ENCODE measurements around the gene YIPF3. TPM values are rescaled to one million over a fixed set of nuclear protein-coding genes. Genes with fewer than 3 reads are reported as not detected.

Gene YIPF3
- polyA plus RNA-seq, 1 of the 3 experiments (the other 2 are of a cell fraction), result 219 TPM

- Histone ChIP-seq H3K9me3 (no peaks in the 10 kb centered on the region), H3K9me2 (no peaks in the 10 kb centered on the region), H3K27ac (ENCODE audit: low read depth in 2 of 2, low read length in 1 of 2) (no peak overlapping the region), H3K36me3 (replicated peaks in 1 of 2; ENCODE audit: control insufficient read depth in 1 of 2, insufficient read depth in 2 of 2, low read length in 1 of 2) (no peaks in the 10 kb centered on the region), H3K4me2 (no peak overlapping the region), H3F3A (replicated peaks; ENCODE audit: insufficient read depth) (no peaks in the 10 kb centered on the region), H3K4me1 (ENCODE audit: control insufficient read depth in 1 of 2, insufficient read depth in 2 of 2, low read depth in 1 of 2, low read length in 1 of 2) (no peaks in the 10 kb centered on the region), H2AFZ (ENCODE audit: low read depth) (no peak overlapping the region), H3K4me3 (ENCODE audit: low read depth in 2 of 2, low read length in 1 of 2) (no peak overlapping the region), H3K27me3 (ENCODE audit: insufficient read depth) (peaks cover 3% of the 10 kb centered on the region; the same call in 1 of the 2 replicates), H3K9ac (no peak overlapping the region), H4K20me1 (ENCODE audit: insufficient read depth) (no peaks in the 10 kb centered on the region), H3K79me2 (ENCODE audit: insufficient read depth) (no peaks in the 10 kb centered on the region)
- CTCF ChIA-PET, result interaction anchor here (1.4 to 1.5 kb wide), 2 partner anchors 22 to 39 kb away, joined by 4 to 7 read pairs; no protein-coding TSS in a partner anchor
- no peak for DNase-seq
- POLR2A ChIA-PET, result no interaction called here
- 78% methylated on average over 1 of the region's 4 CpGs for WGBS (ENCODE audit: low lambda C conversion rate)
- no peak for TF ChIP-seq TEAD4 (IDR thresholded peaks at IDR 0.05; ENCODE audit: borderline replicate concordance, insufficient read depth)
- no peak for TF ChIP-seq GABPA (IDR thresholded peaks at IDR 0.05; ENCODE audit: low read depth)
Observed at GRCh38 chr6:43468240-43468639, 48.5 kb downstream of the YIPF3 start.

- no peak for DNase-seq
- no peak overlapping the region for H3K4me3 ChIP-seq (ENCODE audit: low read depth in 2 of 2, low read length in 1 of 2)
- no peaks in the 10 kb centered on the region for H3K36me3 ChIP-seq (replicated peaks in 1 of 2; ENCODE audit: control insufficient read depth in 1 of 2, insufficient read depth in 2 of 2, low read length in 1 of 2)
- H3K9me2 ChIP-seq, result no peaks in the 10 kb centered on the region
- ChIA-PET CTCF (interaction anchor here (1.4 to 1.5 kb wide), 2 partner anchors 23 to 39 kb away, joined by 4 to 7 read pairs; no protein-coding TSS in a partner anchor), POLR2A (no interaction called here)
- H3K4me2 ChIP-seq, result no peak overlapping the region
- peaks cover 4% of the 10 kb centered on the region; the same call in 1 of the 2 replicates for H3K27me3 ChIP-seq (ENCODE audit: insufficient read depth)
- no peaks in the 10 kb centered on the region for H3K4me1 ChIP-seq (ENCODE audit: control insufficient read depth in 1 of 2, insufficient read depth in 2 of 2, low read depth in 1 of 2, low read length in 1 of 2)
- no peak overlapping the region for H3K27ac ChIP-seq (ENCODE audit: low read depth in 2 of 2, low read length in 1 of 2)
- 63% methylated on average over 4 of the region's 4 CpGs for WGBS (ENCODE audit: low lambda C conversion rate)
- no peaks in the 10 kb centered on the region for H3F3A ChIP-seq (replicated peaks; ENCODE audit: insufficient read depth)
- no peak overlapping the region for H2AFZ ChIP-seq (ENCODE audit: low read depth)
- H3K9me3 ChIP-seq, result no peaks in the 10 kb centered on the region
- H4K20me1 ChIP-seq (ENCODE audit: insufficient read depth), result no peaks in the 10 kb centered on the region
- H3K79me2 ChIP-seq (ENCODE audit: insufficient read depth), result no peaks in the 10 kb centered on the region
- H3K9ac ChIP-seq, result no peak overlapping the region
- TF ChIP-seq RFX5 (IDR thresholded peaks at IDR 0.05; ENCODE audit: low read length) (no peak), USF1 (IDR thresholded peaks at IDR 0.05; ENCODE audit: borderline replicate concordance, low read depth) (no peak), FOXJ3 (CRISPR knock-in tag; IDR thresholded peaks at IDR 0.05) (no peak), RXRA (IDR thresholded peaks at IDR 0.05; ENCODE audit: borderline replicate concordance, low read depth) (no peak), IRF3 (IDR thresholded peaks at IDR 0.05; ENCODE audit: low read depth, low read length) (no peak), POLR2AphosphoS5 (IDR thresholded peaks at IDR 0.05; ENCODE audit: low read depth, low read length) (no peak), RAD21 (IDR thresholded peaks at IDR 0.05; ENCODE audit: low read length) (no peak), NRF1 (IDR thresholded peaks at IDR 0.05; ENCODE audit: low read depth, low read length) (no peak), REST (IDR thresholded peaks at IDR 0.05; ENCODE audit: low read depth, low read length) (no peak), CTCF (IDR thresholded peaks at IDR 0.05) (no peak), TEAD4 (IDR thresholded peaks at IDR 0.05; ENCODE audit: borderline replicate concordance, insufficient read depth) (no peak), RCOR1 (IDR thresholded peaks at IDR 0.05; ENCODE audit: low read length) (no peak), GATA2 (CRISPR knock-in tag; IDR thresholded peaks at IDR 0.05) (no peak), USF2 (IDR thresholded peaks at IDR 0.05; ENCODE audit: borderline replicate concordance, low read depth, low read length) (no peak), NFIC (IDR thresholded peaks at IDR 0.05; ENCODE audit: borderline replicate concordance) (no peak), PBX3 (IDR thresholded peaks at IDR 0.05) (no peak), YY1 (IDR thresholded peaks at IDR 0.05; ENCODE audit: low read depth) (no peak), MXI1 (IDR thresholded peaks at IDR 0.05; ENCODE audit: low read depth, low read length) (no peak)
Observed at GRCh38 chr6:43467752-43468151, 49.0 kb downstream of the YIPF3 start.

Measured in SK-N-SH (cell line).